Heart right ventricle (tissue), 16 donors: ENCODE measurements around the gene TOR2A. TPM values are rescaled to one million over a fixed set of nuclear protein-coding genes. Genes with fewer than 3 reads are reported as not detected.

Source experiments
- ATAC-seq, 8 donors: fragments of 200-7000 bp; cut with Tn5 transposase; one replicate each; pipeline ENCODE4 v1.9.1; 2020; ENCODE audit warnings: mild to moderate bottlenecking in 8 of 8, moderate library complexity in 8 of 8, moderate number of reproducible peaks in 1 of 8
- DNase-seq, 2 donors: peaks; one replicate each; pipeline ENCODE4 v3.0.0-alpha.2; 2020
- H3K27ac ChIP-seq, 10 donors: fragments of 200-600 bp; sonication (generic) in 2 of 10; one replicate each; pipeline versions ENCODE4 v1.5.0 to v1.8.0; 2020 to 2022; ENCODE audit warnings: mild to moderate bottlenecking in 3 of 10
- H3K27me3 ChIP-seq, 7 donors: fragments of 200-600 bp; one replicate each; pipeline ENCODE4 v1.8.0; 2021 to 2022; ENCODE audit warnings: mild to moderate bottlenecking in 2 of 7
- H3K36me3 ChIP-seq, 9 donors: fragments of 200-600 bp; sonication (generic) in 1 of 9; one replicate each; pipeline versions ENCODE4 v1.5.0 to v1.8.0; 2020 to 2022; ENCODE audit warnings: mild to moderate bottlenecking in 2 of 9
- H3K4me1 ChIP-seq, 9 donors: fragments of 200-600 bp; sonication (generic) in 1 of 9; one replicate each; pipeline versions ENCODE4 v1.5.0 to v1.8.0; 2020 to 2022; ENCODE audit warnings: mild to moderate bottlenecking in 4 of 9
- H3K4me3 ChIP-seq, 10 donors: fragments of 200-600 bp; sonication (generic) in 2 of 10; one replicate each; pipeline versions ENCODE4 v1.5.0 to v1.8.0; 2020 to 2022; ENCODE audit warnings: mild to moderate bottlenecking in 7 of 10, moderate library complexity in 2 of 10
- H3K9me3 ChIP-seq, 11 donors: fragments of 200-600 bp in 10 of 11; sonication (generic) in 2 of 11; one replicate each; pipeline versions ENCODE4 v1.5.0 to v1.8.0; 2013 to 2022; ENCODE audit warnings: mild to moderate bottlenecking in 2 of 11, control low read depth in 1 of 11, moderate library complexity in 1 of 11
- WGBS, 2 donors: extraction: QIAGEN DNeasy Blood & Tissue Kit; methylation state at CpG; one replicate each; pipeline ENCODE4 v1.1.7; 2013; ENCODE audit warnings: inconsistent platforms in 1 of 2; 5-methylcytosine and 5-hydroxymethylcytosine counted together
- intact Hi-C, 10 donors: fragments of 100-400 bp; cut with DNase I; formaldehyde crosslinking; loops; one replicate each; pipeline versions ENCODE4 v1.11.1 to v1.14.2; 2022
- polyA plus RNA-seq, 2 donors: library from polyadenylated mRNA; stranded (reverse); fragments of 200-250 nt; gene quantifications; one replicate each; pipeline ENCODE4 v1.2.3, GENCODE V29; 2013
- total RNA-seq, 10 donors: library from RNA; stranded (reverse); fragmentation: NEBNext Ultra II Directional in 3 of 10; extraction: Animal tissue kit (Norgen Biotek cat#: 25700) in 3 of 10; gene quantifications; one replicate each; pipeline versions ENCODE4 v1.2.1 to v1.2.4, GENCODE V29; 2021 to 2023
- TF ChIP-seq, protein P1 (sequence below), 9 donors: fragments of 200-600 bp; sonication (generic) in 2 of 9; IDR thresholded peaks; one replicate each; pipeline versions ENCODE4 v1.5.0 to v1.8.0; 2021 to 2022; ENCODE audit warnings: antibody characterized with exemption in 9 of 9, mild to moderate bottlenecking in 5 of 9, moderate library complexity in 1 of 9
- donor health status: Arrhythmogenic right ventricular cardiomyopathy.
- donor health status: ischemic (EF 13 %, LVEDD 7.1; RV severe dilation, severe dysfunction).
- donor health status: healthy with polysubstance abuse.
- donor health status: DM: no; HTN: yes; CAD: no.
- donor health status: DM: no; HTN: no; CAD: no.
- donor health status: ischemic (EF 25% LVEDD 6.9; RV normal size, moderate dysfunction).
- donor health status: ischemic (EF 25% LVEDD 5.7; RV mildly dilated, moderate dysfunction).
- donor health status: healthy.
- donor health status: DM: yes; HTN: yes; CAD: no.
- donor health status: Ischemic cardiomyopathy.
- donor health status: ischemic (EF 35%, LVEDD 5.7; RV mildly dilated, moderate dysfunction).
- donor health status: nonischemic (EF 11% LVEDD 7.7; RV severe dilation, severe dysfunction).
- donor health status: DM: yes; HTN: yes; CAD: no.
- donor health status: PGD.
- donor health status: ischemic (EF 29% LVEDD 5.4; RV normal size, mild dysfunction).
- donor health status: nonischemic (EF 23%, LVEDD 6.1; RV moderate dilation, normal function).

Gene TOR2A
- total and polyA plus RNA-seq, 12 donors = 1.5 to 7.6 (median 2.8) TPM

DNA sequence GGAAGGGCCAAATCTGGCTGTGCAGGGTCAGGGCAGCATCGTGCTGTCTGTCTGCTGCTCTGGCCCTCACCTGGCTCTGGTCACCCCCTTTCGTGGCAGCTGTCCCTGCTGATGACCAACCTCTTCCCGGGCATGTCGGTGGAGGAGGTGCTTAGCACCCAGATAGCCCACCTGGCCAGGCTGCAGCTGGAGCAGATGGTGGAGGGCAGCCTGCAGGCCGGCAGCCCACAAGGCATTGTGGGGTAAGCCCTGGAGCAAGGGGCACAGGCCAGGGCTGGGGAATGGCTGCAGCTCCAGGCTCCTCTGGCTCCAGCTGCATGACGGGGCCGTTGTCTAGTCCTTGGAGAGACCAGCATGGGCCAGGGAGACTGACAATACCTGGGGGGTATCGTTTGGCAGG lies 8.2 kb downstream of the TOR2A start:
- WGBS, 2 donors = 78 to 80% methylated on average over 8 of the region's 8 CpGs
- intact Hi-C loops = loop anchor here in 1 of 10 donors (10.0 kb wide), 1 partner anchor 222 kb away; no protein-coding TSS in a partner anchor

DNA sequence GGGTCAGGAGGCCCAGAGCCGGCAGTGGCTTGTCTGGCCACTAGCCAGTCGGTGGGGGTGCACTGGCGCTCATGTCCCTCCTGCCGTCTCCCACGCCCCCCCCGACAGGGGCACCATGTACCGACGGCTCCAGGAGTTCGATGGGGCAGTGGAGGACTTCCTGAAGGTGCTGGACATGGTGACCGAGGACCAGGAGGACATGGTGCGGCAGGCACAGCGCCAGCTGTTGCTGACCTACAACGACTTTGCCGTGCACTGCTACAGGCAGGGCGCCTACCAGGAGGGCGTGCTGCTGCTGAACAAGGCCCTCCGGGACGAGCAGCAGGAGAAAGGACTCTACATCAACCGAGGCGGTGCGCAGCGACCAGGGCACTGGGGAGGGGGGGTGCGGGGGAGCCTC lies 11.1 kb downstream of the TOR2A start:
- peak in 1 of 2 donors; percentile 50 for DNase-seq
- intact Hi-C loops = loop anchor here in 1 of 10 donors (10.0 kb wide), 1 partner anchor 219 kb away; no protein-coding TSS in a partner anchor

More for the DNA sequence above, 8.2 kb downstream of the TOR2A start:
- no peak overlapping the region for H3K4me3 ChIP-seq
- ATAC-seq (no peak), DNase-seq (no peak)
- no peaks in the 10 kb centered on the region for H3K9me3 ChIP-seq
- TF ChIP-seq, protein P1, sequence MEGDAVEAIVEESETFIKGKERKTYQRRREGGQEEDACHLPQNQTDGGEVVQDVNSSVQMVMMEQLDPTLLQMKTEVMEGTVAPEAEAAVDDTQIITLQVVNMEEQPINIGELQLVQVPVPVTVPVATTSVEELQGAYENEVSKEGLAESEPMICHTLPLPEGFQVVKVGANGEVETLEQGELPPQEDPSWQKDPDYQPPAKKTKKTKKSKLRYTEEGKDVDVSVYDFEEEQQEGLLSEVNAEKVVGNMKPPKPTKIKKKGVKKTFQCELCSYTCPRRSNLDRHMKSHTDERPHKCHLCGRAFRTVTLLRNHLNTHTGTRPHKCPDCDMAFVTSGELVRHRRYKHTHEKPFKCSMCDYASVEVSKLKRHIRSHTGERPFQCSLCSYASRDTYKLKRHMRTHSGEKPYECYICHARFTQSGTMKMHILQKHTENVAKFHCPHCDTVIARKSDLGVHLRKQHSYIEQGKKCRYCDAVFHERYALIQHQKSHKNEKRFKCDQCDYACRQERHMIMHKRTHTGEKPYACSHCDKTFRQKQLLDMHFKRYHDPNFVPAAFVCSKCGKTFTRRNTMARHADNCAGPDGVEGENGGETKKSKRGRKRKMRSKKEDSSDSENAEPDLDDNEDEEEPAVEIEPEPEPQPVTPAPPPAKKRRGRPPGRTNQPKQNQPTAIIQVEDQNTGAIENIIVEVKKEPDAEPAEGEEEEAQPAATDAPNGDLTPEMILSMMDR (IDR thresholded peaks at IDR 0.05) = no peak
- peaks cover 0 to 12% (median 0%) of the 10 kb centered on the region in 9 donors for H3K36me3 ChIP-seq
- H3K27me3 ChIP-seq = peaks cover 0 to 6% (median 0%) of the 10 kb centered on the region in 7 donors
- no peak overlapping the region for H3K27ac ChIP-seq
- peaks cover 0 to 14% (median 12%) of the 10 kb centered on the region in 9 donors for H3K4me1 ChIP-seq

DNA sequence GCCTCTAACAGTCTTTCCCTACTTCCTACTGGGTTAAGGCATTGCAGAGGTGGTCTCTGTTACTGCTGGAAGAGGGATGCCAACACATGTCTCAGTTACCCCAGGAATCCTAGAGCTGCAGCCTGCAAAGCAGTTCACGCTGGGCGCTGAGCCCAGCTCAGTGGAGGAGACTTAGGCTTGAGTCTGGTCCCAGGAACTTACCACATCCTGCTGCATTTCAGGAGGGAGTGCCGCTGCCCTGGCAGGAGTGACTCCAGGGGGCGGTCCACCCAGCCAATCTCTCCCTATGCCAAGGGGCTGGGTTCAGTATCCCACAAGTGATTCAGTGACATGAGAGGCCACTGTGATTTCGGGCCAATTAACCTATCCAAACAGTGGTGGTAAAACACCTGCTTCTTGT lies 11.7 kb downstream of the TOR2A start:
- peak overlapping the region in 1 of 10 donors; percentile 56 for H3K27ac ChIP-seq
- peaks cover 0 to 14% (median 12%) of the 10 kb centered on the region in 9 donors for H3K4me1 ChIP-seq
- H3K4me3 ChIP-seq = no peak overlapping the region
- 90 to 95% methylated on average over 5 of the region's 5 CpGs for WGBS, 2 donors
- no peaks in the 10 kb centered on the region for H3K9me3 ChIP-seq
- intact Hi-C loops = loop anchor here in 1 of 10 donors (10.0 kb wide), 1 partner anchor 219 kb away; no protein-coding TSS in a partner anchor
- peaks cover 0 to 6% (median 0%) of the 10 kb centered on the region in 7 donors for H3K27me3 ChIP-seq
- no peaks in the 10 kb centered on the region for H3K36me3 ChIP-seq
- TF ChIP-seq, protein P1 (IDR thresholded peaks at IDR 0.05) = no peak
- ATAC-seq (peak in 1 of 8 donors; percentile 7), DNase-seq (no peak)

More for the DNA sequence above, 11.1 kb downstream of the TOR2A start:
- ATAC-seq = peak in 6 of 8 donors; percentile 32 to 73 (median 50)
- no peaks in the 10 kb centered on the region for H3K9me3 ChIP-seq
- H3K36me3 ChIP-seq = no peaks in the 10 kb centered on the region
- H3K4me3 ChIP-seq = peak overlapping the region in 1 of 10 donors; percentile 13
- H3K4me1 ChIP-seq = peaks cover 0 to 14% (median 12%) of the 10 kb centered on the region in 9 donors
- peaks cover 0 to 6% (median 0%) of the 10 kb centered on the region in 7 donors for H3K27me3 ChIP-seq
- 35 to 40% methylated on average over 23 of the region's 23 CpGs for WGBS, 2 donors
- TF ChIP-seq, protein P1 (IDR thresholded peaks at IDR 0.05) = no peak
- peak overlapping the region in 5 of 10 donors; percentile 14 to 56 (median 26) for H3K27ac ChIP-seq

DNA sequence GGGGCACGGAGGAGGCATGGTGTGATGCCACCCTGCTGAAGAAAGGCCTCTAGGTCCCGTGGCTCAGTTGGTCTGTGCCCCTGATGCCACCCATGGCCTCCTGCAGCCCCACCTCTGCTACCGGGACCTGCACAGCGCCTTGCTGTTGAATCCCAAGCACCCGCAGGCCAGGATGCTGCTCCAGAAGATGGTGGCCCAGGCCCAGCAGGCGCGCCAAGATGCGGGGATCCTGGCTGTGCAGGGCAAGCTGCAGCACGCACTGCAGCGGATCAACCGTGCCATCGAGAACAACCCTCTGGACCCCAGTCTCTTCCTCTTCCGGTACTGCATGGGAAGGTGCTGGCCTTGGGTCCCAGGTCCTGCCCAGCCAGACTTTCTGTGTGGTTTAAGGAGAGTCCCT lies 12.1 kb downstream of the TOR2A start:
- Histone ChIP-seq H3K36me3 (no peaks in the 10 kb centered on the region), H3K4me3 (no peak overlapping the region), H3K9me3 (no peaks in the 10 kb centered on the region), H3K4me1 (peaks cover 0 to 14% (median 12%) of the 10 kb centered on the region in 9 donors), H3K27ac (no peak overlapping the region), H3K27me3 (peaks cover 0 to 6% (median 0%) of the 10 kb centered on the region in 7 donors)
- TF ChIP-seq, protein P1 (IDR thresholded peaks at IDR 0.05) = no peak
- DNase-seq (no peak), ATAC-seq (no peak)
- WGBS, 2 donors = 97 to 98% methylated on average over 13 of the region's 13 CpGs
- intact Hi-C loops = loop anchor here in 1 of 10 donors (10.0 kb wide), 1 partner anchor 218 kb away; no protein-coding TSS in a partner anchor
